ENCODE results near the gene EDC3.

DNA sequence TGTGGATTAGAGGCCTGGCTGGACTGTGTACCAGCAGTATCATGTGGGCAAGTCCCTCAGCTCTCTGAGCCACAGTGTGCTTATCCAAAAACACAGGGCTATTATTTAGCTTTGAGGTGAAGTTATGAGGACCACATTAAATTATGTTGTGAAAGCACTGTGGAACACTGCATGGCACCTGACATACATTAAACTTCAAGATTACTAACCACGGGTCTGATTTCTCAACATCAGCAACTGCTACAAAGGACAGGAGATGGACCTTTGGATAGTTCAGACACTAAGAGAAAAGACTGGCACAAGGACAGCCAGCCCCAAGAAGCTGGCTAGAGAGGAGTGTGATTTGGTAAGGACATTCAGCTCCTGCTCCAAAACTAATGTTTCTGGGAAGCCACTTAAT lies 58.8 kb downstream of the EDC3 start:
- TF ChIP-seq, protein P1, sequence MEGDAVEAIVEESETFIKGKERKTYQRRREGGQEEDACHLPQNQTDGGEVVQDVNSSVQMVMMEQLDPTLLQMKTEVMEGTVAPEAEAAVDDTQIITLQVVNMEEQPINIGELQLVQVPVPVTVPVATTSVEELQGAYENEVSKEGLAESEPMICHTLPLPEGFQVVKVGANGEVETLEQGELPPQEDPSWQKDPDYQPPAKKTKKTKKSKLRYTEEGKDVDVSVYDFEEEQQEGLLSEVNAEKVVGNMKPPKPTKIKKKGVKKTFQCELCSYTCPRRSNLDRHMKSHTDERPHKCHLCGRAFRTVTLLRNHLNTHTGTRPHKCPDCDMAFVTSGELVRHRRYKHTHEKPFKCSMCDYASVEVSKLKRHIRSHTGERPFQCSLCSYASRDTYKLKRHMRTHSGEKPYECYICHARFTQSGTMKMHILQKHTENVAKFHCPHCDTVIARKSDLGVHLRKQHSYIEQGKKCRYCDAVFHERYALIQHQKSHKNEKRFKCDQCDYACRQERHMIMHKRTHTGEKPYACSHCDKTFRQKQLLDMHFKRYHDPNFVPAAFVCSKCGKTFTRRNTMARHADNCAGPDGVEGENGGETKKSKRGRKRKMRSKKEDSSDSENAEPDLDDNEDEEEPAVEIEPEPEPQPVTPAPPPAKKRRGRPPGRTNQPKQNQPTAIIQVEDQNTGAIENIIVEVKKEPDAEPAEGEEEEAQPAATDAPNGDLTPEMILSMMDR (IDR thresholded peaks at IDR 0.05) = no peak
- no peak for TF ChIP-seq ZFX (IDR thresholded peaks at IDR 0.05; ENCODE audit: borderline replicate concordance)

All from 22Rv1 (cell line).